Activated CD4-positive, CD25-positive, alpha-beta regulatory T cell treated with anti-CD3 and anti-CD28 coated beads, Interleukin-2, amount 50 U/mL, for 72 hours (primary cell): Measurements from ENCODE around the gene SREBF1.

Source experiments
- DNase-seq: peaks from one replicate; pipeline ENCODE4 v3.0.0; 2021

SREBF1 gene

GRCh38 chr17:17822616-17823015, 14.2 kb downstream of the SREBF1 start:
- DNase-seq, result no peak

- DNase-seq, result no peak
Measured at GRCh38 chr17:17822189-17822588, 14.6 kb downstream of the SREBF1 start.

DNA sequence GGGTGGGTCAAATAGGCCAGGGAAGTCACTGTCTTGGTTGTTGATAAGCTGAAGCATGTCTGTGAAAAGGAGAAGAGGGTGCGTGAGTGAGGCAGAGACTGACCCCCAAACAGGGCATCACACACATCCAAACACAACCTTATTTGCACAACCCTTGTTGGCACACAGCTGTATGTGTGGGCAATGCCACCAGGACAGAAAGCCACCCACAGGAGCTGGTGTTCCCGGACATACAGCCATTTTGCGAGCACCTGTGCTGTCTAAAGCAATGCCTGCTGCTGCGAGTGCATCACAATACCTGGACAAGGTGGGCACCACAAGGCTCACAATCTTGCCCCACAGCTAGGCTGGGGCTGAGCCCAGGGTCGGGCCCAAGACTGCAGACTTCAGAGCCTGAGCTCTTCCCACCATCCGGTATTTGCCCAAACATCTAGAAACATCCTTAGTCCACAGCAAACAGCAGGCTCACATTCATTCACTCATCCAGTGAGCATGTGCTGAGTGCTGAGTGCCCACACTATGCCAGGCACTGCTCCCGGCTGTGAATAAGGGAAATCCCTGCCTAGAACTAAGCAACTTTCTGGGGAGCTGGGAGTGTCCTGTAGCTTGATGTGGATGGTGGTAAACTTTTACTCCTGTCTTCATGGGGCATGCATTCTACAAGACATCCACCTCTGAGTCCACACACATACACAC, 16.2 kb downstream of the SREBF1 start:
- no peak for DNase-seq

DNA sequence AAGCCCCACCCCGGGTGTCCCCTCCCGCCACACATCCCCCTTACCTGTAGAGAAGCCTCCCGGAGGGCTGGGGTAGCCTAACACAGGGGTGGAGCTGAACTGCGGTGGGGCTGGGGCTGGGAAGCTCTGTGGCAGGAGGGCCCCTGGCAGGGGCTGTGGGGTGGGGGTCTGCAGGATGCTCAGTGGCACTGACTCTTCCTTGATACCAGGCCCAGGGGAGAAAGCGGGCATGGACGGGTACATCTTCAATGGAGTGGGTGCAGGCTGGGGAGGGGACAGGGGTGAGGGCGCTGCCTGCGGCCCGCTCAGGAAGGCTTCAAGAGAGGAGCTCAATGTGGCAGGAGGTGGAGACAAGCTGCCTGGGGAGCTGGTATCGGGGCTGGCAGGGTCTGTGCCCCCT, 16.7 kb downstream of the SREBF1 start:
- DNase-seq, result no peak

- peak; percentile 73 for DNase-seq
Measured at GRCh38 chr17:17819561-17819995, 17.2 kb downstream of the SREBF1 start.

DNA sequence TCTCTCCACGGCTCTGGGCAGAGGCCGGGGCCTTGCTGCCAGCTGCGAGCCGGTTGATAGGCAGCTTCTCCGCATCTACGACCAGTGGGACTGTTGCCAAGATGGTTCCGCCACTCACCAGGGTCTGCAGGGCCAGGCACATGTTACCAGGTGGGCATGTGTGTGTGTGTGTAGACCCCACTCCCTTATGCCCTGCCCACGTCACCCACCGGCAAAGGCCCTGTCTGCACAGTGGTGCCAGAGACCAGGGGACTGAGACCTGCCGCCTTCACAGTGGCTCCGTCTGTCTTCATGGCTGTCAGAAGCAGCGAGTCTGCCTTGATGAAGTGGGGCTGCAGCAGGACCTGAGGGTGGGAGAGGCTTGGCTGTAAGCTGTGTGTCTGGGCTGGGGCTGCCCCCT, 17.7 kb downstream of the SREBF1 start:
- no peak for DNase-seq

- no peak for DNase-seq
Measured at GRCh38 chr17:17818088-17818526, 18.7 kb downstream of the SREBF1 start.

DNA sequence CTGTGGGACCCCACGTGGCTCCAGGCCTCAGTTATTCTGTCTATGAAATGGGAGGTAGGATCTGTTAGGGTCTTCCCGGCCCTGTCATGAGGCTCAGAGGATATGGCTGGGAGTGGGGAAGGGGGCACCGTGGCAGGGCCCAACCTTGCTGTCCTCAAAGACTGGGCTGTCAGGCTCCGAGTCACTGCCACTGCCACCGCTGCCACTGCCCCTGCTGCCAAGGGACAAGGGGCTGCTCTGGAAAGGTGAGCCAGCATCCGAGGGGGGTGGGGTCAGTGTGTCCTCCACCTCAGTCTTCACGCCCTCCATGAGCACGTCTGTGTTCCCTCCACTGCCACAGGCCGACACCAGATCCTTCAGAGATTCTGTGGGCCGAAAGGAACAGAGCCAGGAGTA, 19.2 kb downstream of the SREBF1 start:
- DNase-seq, result no peak

DNA sequence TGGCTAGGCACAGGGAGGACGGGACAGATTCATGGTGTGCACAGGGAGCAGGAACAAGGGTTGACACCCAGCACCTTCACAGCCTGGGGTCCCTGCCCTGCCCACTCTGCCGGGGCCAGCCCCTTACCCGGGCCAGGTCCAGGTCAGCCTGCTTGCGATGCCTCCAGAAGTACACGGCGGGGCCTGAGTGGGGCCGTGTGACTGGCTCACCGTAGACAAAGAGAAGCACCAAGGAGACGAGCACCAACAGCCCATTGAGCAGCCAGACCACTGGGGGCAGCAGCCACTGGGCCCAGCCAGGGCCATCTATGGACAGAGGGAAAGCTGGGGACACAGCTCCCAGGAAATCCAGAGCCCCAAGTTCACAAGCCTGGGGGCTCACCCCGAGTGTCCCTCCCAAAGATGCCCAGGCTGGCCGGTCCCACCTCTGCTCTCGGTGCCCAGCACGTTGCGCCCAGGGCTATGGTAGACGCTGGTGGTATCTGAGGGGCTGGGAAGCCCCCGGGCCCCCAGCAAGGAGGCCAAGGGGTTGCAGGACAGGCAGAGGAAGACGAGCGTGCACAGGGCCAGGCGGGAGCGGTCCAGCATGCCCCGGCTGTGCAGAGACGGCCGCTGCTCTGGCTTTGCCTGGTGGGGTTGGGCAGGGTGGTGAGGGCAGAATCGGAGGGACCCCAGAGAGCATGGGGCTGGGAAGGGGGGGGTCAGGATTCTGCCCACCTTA, 19.8 kb downstream of the SREBF1 start:
- DNase-seq, result no peak

GRCh38 chr17:17816240-17816814, 20.5 kb downstream of the SREBF1 start:
- DNase-seq, result no peak

- DNase-seq, result no peak
Measured at GRCh38 chr17:17815436-17816200, 21.2 kb downstream of the SREBF1 start.

DNA sequence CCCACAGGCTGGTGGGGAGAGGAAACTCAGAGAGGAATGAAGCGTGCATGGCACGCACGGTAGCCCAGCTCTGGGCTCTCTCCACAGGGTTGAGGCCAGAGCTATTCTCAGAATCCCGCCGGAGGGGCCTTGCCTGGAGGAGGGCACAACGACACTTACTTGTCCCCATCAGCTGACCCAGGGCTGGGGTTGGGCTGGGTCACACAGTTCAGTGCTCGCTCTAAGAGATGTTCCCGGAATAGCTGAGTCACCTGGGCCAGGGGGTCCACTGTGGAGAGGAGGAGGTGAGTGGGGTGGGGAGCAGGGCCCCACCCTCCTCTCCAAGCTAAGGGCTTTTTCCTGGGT, 21.8 kb downstream of the SREBF1 start:
- no peak for DNase-seq

DNA sequence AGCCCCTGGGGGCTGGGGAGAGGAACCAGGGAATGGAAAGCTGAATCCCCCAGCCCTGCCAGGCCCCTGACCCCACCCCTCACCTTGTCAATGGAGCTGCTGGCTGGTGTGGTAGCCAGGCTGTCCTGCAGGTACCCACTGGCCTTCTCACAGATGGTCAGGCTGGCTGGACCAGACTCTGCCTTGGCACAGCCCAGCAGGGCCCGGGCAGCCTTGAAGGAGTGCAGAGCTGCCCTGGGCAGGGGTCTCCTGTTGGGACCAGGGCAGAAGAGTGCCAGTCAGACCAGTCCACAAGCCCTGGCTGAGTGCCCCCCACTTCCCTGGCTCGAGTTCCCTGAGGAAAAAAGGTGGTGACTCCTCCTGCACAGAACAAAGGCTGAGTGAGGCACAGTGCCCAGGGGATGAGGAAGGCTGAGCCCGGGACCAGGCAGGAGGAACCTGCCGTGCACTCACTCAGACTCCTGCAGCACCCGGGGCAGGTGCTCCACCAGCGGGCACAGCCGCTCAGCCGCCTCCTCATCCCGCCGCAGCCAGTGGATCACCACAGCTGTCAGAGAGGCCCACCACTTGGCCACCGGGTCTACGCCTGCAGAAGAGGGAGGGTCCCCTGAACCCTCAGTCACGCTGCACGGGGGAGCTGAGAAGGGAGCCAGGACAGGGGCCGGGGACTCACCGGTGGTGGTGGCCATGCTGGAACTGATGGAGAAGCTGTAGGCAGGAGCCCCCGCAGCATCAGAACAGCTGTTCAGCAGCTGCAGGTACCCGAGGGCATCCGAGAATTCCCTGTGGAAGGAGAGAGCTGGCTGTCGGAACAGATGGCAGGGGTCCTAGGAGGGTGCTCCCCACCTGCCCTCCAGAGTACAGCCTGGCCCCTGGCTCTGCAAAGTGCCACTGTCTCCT, 22.4 kb downstream of the SREBF1 start:
- DNase-seq, result no peak

GRCh38 chr17:17813725-17814095, 23.1 kb downstream of the SREBF1 start:
- DNase-seq, result no peak

DNA sequence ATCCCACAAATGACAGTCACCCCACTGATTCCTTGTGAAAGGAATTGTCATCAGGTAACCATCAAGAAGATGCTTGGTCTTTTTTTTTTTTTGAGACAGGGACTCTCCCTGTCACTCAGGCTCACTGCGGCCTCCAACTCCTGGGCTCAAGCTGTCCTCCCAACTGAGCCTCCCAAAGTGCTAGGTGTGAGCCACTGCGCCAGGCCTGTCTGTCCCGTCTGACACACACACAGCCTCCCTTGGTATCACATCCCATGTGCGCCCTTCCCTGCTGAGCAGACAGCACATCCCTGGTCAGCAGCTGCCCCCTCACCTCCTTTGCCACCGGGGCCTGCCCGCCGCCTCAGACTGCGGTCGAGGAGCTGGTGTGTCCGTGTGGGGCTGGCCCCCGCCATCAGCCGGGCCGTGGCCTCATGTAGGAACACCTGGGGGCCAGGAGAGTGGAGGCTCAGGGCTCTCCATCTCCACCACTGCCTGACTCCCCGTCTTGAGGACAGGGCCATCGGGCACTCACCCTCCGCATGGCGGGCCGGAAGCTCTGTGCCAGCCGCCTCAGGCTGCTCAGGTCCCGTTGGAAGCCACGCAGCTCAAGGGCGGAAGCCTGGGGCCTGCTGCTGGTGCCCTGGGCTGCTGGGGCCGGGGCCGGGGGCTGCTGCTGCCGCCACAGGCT, 23.6 kb downstream of the SREBF1 start:
- DNase-seq, result no peak

DNA sequence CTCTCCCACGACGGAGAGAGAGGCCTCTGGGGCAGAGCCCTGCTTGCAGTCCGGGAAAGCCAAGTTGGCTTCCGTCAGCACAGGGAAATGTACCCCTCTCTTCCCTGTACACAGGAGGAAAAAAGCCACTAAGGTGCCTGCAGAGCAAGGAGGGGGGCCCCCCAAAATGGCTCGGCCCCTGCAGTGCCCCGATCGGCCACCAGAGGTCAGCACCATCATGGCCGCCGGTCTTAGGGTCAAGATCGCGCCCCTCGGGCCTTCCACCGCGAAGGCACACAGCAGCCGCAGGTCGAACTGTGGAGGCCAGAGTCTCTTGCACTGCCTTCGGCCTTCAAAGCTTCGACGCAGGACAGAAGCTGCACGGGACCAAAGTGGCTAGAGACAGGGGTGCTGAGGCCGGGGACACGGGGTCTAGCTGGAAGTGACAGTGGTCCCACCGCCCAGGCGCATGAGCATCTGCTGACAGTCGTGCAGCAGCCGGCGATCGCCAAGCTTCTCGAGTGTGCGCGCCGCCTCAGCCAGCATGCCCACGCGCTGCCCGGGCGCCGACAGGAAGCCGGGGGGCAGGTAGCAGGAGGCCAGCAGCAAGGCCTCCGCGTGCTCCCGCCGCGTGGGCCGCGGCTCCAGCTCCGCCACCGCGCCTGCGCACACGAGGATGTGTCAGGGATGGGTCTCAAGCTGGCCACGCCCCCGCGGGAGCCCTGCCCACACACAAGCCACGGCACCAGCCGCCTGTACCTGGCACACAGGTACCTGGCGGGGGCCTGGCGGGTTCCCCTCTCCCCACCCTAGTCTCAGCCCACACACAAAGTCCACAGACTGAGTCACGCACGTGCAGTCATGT, 24.4 kb downstream of the SREBF1 start:
- DNase-seq, result peak; percentile 85

GRCh38 chr17:17811381-17812210, 25.2 kb downstream of the SREBF1 start:
- no peak for DNase-seq

DNA sequence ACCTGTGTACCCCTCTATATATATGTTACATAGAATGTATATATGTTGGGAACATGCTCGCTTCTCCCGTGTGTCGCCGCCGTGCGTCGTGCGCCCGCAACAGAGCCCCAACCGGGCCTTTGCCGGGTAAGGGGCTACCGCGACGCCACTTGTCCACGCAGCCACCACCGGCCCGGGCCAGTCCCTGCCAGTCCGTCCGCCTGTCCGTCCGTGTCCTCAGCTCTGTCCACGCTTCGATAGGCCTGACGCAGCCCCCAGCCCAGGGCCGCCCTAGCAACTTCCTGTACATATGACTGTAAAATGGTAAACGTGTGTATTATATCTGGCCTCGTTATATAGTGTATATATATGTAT, 25.9 kb downstream of the SREBF1 start:
- no peak for DNase-seq

DNA sequence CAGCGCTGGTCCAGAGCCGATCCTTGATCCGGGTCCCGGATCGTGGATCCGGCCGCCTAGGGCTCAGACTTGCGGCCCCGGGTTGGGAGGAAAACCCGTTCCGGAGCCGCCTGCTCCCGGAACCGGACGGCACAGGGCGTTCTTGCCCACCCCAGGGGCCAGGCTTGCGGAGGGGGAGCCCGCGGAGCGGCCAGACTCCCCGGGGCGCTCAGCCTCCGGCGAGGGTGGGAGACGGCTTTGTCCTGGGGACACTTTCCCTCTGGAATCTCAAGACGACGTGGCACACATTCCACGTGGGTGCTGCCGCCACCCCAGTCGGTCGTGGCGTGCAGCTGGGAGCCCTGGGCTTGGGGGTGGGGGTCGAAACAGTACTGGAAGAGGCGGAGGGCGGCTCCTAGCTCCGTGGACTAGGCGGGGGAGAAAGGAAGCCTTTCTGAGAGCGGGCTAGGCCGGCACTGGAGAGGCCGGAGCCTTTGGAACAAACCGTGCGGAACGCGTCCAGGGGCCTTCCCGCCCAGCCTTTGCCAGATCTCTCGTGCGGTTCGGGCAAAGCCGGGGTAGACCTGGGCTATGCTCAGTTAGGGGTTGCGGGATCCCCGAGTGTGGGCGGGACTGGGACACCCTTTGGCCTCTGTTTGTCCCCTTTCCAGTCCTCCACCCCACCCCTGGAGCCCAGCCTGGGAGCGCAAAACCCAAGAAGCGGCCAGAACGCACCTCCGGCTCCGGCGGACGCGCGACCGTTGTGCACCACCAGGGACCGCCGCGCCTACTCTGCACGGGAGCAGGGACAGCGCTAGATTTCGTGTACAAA, 26.5 kb downstream of the SREBF1 start:
- DNase-seq, result no peak
